CD1c-positive myeloid dendritic cell (primary cell): ENCODE data around the gene ANKRD39.
"Not testable (repeated sequence)": the region's sequence is repeated elsewhere in the genome, so short reads cannot be mapped to it uniquely, and the experiment has no call there.

ENCODE experiments used
- DNase-seq: peaks from one replicate; pipeline ENCODE4 v3.0.0-alpha.2; 2016; ENCODE audit errors: extremely low spot score

ANKRD39 gene, protein sequence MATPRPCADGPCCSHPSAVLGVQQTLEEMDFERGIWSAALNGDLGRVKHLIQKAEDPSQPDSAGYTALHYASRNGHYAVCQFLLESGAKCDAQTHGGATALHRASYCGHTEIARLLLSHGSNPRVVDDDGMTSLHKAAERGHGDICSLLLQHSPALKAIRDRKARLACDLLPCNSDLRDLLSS

DNA sequence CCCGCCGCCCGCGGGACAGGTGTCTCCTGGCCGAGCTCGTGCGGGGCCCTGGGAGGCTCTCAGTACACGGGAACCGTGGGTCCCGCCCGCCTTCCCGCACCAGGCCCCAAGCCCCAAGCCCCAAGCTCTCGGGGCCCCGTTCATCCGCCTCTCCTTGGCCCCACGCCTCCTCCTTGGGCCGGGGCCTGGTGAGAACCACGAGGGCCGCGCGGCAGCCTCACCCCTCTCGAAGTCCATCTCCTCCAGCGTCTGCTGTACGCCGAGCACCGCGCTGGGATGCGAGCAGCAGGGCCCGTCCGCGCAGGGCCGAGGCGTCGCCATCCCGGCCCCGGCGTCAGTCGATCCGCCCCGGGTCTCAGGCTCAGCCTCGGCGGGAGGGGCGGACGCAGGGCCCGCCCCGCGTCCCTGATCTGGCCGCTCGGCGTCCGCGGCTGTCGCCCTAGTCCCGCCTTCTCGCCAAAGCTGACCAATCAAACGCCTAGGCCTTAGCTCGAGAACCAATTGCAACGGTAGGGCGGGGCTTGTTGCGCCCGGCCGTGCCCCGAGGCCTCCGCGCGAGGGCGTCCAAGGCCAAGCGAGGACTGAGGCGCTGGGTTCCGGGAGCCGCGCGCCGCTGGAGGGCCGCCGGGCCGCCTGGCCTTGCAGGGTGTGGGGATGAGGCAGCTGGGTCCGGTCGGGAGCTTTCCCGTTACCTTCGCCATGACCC lies at the start of gene ANKRD39:
Gene ANKRD39 (minus strand): TSS at position 350 of the 706 bp plus-strand sequence. CDS start 29 bp downstream, at position 321.
- peak; percentile 100 for DNase-seq

DNA sequence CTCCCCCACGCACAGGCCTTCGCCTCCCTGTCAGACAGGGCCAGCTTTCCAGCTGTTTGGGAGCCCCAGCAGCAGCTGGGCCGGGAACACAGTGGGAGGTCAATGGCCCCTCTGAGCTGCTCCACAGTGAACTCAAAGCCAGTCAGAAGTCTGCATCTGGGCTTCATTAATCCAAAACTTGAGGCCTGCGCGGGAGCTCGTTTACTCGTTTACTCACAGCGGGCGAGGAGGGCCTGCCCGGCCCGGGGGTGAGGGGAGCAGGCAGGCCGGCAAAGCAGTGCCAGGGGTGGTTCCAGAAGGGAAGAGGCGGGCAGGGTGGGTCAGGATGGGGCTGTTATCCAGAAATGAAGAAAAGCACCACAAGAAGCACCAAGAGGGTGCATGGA lies 48.9 kb upstream of the ANKRD39 start:
- DNase-seq = no peak

DNA sequence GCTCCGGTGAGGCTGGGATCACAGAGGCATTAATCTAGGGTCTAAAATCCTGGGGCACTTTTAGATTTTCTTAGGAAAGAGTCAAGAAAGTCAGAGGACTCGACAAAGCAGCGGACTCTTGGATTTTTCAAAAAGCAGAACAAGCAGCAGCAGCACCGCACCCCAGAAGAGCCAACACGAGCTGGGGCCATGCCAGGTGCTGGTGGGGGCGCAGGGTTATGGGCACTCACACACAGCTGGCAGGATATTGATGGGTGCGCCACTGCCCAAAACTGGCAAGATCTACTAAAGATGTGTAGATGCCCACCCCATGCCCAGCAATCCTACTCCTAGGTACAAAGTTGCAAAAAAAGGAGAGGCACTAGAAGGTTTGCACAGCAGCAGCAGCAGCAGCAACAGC lies 46.0 kb upstream of the ANKRD39 start:
- peak; percentile 10 for DNase-seq

DNA sequence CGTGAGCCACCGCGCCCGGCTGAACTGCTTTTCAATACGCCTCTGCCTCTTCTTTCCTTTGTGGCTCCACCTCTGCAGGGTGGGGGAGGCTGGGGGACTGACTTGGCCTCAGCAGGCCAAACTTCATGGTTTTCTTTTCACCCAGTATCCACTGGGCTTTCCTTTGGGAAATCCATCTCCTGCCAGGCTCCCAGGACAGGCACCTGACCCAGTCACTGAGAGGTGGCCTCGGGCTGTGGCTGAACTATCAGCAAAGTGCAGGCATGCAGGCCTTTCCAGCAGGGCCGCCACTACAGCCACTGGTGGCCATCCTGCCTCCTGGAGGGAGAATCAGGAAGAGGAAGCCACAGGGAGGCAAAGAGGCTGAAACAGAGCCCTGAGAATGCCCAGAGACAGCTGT lies 45.5 kb upstream of the ANKRD39 start:
- DNase-seq = peak; percentile 7

DNA sequence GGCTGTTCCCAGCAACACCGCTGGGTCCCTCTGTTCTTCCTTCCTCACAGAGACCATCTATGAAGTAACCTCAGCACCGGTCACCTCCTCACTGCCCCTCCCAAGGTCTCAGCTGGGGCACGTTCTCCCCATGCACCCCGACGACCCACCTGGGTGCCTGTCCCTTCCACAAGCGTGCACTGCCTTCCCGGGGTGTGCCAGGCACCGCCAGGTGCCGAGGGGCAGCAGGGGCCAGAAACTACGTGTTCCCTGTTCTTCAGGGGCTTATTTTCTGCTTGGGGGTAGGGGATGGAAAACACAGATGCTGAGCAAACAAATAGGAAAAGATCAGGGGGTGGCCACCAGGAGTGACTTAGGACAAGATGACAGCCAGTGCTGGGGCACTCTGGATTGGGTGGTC lies 42.4 kb upstream of the ANKRD39 start:
- DNase-seq = no peak

DNA sequence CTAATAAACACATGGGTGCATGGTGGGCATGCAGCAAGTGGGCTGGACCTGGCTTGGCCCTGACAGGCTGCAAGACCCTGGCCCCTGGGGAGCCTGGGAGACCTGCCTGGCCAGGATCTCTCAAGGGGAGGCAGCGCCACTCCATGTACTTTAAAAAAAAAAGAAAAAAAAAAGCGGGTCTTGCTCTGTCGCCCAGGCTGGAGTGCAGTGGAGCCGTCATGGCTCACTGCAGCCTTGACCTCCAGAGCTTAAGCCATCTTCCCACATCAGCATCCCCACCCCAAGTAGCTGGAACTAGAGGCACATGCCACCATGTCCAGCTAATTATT lies 41.6 kb upstream of the ANKRD39 start:
- DNase-seq = no peak

DNA sequence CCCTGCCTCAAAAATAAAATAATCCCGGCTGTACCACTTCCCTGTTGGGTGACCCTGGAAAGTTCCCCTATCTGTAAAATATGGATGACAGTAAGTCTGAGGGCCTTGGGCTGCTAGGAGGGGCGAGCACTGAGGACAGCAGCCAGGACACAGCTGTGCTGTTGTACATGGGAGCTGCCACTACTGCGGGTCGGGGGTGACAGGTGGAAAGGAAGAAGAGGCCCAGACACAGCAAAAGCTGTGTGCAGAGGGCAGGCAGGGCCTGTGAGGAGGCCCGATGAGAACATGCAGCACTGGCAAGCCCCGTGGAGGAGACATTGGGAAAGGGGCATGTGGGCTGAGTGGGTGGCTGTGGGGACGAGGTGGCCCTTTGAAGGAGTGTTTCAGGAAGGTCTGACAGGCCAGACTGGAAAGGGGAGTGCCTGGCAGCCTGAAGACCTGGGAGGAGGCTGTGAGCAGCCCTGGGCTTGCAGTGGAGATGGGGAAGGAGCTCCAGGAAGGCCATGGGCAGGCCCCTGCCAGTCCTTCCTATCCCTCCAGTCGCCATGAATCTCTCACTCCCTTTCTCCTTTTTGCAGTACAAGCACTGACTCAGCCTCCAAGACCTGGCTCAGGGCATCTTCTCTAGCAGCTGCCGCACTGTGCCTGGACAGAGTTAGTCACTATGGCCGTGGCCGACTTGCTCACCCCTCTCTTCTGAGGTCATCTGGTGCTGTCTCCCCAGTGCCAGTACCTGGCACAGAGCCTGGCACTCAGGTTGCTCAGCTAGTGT lies 41.0 kb upstream of the ANKRD39 start:
- DNase-seq = no peak

DNA sequence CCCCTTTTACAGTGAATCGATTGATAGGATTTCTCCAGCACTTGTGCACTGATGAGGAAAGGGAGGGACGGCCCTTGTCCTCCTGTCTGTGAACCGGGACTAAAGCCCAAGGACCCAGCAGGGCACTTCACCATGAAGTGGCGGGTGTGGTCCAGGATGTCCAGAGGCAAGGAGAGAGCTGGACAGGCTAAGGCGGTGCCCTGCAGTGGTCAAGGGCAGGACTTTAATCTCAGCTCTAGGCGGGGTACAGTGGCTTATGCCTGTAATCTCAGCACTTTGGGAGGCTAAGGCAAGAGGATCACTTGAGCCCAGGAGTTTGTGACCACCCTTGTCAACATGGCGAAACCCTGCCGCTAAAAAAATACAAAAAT lies 40.3 kb upstream of the ANKRD39 start:
- no peak for DNase-seq

DNA sequence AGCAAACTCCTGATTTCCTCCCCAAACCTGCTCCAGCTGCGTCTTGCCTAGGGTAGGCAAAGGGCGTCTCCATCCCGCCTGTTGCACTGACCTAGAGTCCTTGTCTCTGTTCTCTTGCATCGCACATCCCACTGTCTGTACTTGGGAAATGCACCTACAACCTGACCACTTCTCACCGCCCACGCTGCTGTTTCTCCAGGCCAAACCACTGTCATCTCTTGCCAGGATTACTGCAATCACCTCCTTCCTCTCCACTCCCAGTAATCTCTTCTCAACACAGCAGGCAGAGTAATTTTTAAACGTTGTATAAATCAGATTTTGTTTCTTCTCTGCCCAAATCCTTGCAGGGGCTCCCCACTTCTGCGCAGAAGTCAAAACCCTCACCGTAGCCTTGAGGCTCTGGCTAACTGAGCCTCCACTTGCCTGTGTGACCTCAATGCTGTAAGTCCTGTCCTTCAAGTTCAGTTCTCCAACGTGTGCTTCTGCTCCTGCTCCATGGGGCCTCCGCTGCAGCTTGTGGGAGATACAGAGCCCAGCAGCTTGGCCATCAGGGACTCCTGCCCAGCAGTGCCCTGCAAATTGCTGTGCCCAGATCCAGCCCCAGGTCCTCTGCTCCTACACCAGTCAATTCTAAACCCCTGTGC lies 39.8 kb upstream of the ANKRD39 start:
- peak; percentile 41 for DNase-seq

DNA sequence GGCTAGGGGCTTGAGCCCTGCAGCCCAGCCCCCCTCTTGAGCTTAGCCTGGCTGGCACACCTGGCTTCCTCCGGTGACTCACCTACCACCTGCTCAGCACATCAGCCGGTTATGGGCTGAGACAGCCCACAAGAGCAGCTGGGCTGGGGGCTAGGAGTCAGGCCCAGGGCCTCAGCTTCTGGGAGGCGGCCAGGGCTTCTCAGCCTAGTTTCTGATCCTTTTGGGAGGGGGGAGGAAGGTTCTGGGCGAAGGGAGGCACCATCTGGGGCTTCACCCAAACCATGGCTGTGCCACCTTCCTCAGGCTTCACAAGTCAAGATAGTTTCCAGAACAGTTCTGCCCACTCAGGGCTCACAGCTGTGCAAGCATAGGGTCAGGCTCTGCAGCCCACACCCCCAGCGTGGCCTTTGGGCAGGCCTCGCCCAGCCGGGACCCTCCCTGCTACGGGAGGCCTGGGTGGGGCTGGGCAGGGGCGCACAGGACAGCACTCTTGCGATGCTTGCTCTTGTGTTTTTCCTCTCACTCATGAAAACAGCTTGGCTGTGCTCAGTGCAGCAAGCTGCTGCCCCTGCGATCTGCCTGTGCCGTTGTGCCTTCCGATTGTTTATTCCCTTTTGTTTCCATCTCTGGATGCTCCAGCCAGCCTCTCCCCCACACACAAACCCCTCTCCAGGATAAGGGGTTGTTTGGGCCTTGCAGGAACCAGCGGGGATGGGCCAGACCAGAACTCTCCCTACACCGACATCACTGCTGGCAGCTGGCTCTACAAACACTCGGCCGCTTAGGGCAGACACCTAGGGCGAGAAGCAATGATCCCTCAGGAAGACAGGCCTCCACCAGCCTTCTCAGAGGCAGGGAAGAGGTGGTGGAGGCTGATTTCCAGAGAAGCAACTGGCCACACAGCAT lies 38.2 kb upstream of the ANKRD39 start:
- no peak for DNase-seq

DNA sequence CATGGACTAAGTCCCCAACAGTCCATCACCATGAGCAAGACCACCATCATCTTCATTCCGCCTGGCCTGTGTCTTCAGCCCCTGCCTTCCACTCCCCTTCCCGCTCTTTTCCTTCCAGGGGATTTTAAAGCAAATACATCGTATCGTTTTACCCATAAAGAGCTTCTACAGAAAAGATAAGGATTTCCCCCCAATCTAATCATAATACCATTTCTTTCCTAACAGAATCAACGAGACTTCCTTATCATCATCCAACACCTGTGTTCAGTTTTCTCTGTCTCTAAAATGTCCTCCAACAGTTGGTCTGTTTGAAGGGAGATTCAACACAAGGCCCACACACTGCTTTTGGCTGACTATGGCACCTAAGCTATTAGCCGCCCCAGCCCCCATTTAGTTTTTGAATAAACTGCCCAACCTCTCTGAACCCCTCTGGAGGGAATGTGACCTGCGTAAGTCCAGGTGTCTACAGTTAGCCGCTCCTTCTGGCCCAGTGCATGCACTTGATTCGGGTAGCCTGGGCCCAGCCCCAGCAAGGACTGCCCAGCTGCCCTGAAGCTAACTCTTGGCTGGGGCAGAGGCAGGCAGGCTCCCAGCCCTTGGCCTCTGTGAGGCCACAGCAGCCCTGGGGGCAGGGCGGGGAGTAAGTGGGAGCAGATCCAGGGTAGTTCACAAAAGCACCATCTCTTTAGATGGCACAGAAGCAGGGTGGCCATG lies 37.4 kb upstream of the ANKRD39 start:
- DNase-seq = no peak

DNA sequence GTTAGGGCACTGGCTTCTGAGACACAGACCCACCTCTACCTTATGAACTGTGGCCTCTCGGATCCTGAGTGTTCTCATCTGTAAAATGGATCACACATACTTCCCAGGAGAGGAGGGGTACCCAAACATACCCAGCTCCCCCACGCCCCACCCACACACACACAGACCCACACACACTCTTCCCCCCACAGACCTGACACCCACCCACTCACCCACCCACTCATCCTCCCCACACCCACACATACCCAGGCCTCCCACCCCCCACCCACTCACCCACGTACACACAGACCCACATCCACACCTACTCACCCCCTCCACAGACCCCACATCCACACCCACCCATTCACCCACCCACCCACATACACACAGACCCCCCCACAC lies 36.3 kb upstream of the ANKRD39 start:
- DNase-seq = no peak

DNA sequence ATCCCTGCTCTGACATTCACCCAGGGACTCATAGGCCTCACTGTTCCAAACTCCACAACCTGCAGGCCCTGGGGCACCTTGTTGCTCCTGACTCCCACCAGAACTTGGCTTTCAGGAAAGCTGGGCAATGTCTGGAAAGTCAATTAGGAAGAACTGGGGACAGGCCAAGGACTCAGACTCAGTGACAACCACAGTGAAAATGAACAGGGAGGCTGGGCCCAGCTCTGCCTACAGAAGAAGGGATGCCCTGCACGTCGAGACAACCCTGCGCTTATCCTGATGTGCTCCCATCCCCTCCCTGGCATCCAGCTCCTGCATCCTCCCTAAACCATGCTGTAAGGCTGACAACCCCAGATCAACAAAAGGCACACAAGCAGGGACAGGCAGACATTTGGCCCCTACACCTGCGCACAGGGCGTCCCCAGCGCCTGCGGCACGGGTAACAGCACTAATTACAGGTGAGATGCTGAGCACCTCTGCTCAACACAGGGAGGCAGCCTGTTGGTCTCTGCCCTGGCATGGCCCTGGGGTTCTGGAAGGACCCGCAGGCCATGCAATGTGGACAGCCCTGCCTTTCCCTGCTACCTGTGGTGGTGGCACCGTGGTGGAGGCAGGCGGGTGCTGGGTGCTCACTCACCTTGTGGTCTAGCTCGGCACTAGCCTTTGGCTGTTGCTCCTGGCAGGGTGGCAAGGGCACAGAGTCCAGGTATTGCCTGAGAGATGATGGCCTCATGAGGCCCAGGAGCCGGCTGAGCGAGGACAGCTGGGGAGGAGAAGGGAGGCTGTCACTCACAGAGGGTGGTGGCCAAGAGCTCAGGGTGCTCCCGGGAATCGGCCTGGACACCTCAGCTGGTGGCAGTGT lies 35.7 kb upstream of the ANKRD39 start:
- no peak for DNase-seq

DNA sequence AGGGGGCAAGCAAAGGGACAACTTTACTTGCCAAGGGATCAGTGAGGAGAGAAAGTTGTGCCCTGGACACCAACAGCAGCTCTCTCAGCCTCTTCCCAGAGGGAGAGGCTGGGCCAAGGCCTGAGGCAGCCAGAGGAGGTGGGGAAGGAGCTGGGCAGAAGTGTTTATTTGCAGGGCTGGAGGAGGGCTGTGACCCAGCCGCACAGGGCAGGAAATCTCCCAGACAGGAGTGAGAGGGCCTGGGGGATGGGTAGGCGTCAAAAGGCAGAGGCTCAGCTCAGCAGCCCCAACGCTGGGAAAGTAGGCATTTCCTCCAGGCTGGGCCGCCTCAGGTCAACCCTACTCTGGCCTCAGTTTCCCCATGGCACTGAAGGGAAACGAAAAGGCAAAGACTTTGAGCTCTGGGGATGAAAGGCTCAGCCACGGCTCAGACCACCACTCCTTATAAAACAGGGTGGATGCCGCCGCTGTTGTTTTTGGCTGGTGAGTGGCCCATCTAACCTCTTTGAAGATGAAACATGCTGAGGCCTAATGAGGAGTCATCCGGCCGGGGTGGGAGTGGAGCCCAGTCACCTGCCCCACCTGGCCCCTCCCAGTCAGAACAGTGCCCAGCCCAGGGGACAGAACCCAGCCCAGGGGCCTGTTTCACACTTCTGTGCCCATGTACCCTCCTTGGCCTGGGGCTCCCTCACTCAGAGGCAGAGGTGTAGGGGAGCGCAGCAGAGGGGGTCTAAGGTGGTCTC lies 33.9 kb upstream of the ANKRD39 start:
- DNase-seq = no peak

DNA sequence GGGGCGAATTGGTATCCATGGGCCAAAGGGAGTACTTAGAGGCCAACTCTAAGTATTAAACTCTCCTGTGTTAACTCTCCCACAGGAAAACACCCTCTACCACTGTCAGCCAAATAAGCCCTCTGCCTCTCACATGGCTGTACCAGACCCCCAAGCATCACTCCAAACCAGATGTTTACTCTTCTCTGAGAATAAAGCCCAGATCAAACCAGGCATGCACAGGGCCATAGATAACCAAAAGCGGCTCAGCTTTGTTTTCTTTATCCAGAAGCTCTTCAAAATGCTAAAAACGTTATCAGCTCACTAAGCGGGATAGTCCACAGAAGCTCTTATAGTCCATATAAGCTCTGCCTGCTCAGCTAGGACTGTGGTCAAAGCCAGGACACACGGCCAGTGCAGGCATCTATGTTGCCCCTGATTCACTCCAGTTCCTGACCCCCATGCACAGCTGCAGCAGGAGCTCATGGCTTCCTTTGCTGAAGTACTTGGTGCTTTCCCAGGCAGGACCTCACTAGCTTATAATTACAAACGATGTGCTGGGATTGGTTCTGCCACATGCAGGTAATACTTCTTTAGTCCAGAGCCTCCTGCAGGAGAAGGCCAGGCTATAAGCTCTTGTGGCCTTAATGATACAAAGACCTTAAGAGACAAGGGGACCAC lies 33.0 kb upstream of the ANKRD39 start:
- no peak for DNase-seq

DNA sequence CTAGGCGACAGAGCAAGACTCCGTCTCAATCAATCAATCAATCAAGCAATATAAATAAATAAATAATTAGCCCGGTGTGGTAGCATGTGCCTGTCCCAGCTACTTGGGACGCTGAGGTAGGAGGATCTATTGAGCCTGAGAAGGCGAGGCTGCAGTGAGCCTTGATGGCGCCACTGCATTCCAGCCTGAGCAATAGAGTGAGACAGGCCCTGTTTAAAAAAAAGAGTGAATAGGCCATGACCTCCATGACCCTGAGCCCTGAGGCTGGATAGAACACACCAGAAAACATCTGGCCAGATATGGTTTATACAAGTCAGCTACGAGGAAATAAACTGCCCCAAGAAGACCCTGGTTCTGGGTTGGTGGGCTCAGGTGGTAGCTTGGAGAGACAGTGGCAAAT lies 32.4 kb upstream of the ANKRD39 start:
- no peak for DNase-seq

DNA sequence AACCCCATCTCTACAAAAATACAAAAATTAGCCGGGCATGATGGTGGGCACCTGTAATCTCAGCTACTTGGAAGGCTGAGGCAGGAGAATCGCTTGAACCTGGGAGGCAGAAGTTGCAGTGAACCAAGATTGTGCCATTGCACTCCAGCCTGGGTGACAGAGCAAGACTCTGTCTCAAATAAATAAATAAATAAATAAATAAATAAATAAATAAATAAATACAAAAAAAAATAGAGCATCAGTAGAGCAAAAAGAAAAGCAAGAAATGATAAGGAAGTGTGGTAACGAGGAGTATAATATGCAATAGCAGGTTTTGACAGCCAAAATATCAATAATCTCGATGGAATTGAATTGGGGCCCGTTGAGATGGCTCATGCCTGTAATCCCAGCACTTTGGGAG lies 31.7 kb upstream of the ANKRD39 start:
- not testable (repeated sequence) for DNase-seq

DNA sequence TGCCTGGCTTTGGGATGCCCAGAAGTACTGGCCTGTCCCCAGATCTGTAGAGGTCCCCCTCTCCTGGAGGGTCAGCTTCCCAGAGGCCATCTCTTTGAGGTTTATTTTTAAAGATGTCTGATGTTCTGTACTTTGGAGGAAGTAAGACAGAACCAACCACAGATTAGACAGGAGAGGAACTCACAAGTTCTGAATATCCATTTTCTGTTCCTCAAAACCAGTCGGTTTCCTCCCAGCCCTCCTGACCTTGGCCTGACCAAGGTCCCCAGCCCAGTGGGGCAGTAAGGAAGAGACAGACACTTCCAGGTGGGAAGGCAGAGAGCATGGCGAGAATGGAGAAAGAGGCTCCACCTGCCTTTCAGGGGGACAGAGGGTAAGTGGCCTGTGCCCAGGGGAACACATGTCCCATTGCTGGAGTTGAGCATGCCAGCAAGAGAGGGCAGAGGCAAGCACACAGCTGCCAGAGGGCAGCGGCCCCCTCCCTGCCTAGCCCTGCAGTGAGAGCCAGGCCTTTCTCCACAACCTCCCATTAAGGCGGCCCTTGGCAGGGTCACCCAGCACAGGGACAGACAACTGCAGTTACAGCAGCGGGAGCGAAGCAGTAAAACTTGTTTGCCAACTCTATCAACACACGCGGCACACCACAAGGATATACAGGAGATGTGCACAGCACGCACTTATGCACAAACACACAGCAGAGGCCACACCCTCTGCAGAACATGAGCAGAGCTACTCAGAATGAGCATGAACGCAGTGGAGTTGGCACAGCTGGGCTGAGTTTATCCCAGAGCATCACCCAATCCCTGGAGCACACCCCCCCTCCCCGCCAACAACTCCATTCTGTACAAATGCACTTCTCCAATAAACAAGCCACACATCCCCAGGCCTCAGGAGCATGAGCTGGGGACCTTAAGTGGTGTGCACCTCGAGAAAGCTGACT lies 30.5 kb upstream of the ANKRD39 start:
- peak; percentile 81 for DNase-seq
